GM21529 (cell line): ENCODE data around the gene ARVCF.

Experiments
- ATAC-seq: cut with Tn5 transposase; IDR thresholded peaks from one replicate; pipeline ENCODE4 v1.9.1; 2021; ENCODE audit not compliant: unreplicated experiment

Gene ARVCF

GRCh38 chr22:19987394-19988306 is 29.0 kb downstream of the ARVCF start:
- ATAC-seq, result no peak

DNA sequence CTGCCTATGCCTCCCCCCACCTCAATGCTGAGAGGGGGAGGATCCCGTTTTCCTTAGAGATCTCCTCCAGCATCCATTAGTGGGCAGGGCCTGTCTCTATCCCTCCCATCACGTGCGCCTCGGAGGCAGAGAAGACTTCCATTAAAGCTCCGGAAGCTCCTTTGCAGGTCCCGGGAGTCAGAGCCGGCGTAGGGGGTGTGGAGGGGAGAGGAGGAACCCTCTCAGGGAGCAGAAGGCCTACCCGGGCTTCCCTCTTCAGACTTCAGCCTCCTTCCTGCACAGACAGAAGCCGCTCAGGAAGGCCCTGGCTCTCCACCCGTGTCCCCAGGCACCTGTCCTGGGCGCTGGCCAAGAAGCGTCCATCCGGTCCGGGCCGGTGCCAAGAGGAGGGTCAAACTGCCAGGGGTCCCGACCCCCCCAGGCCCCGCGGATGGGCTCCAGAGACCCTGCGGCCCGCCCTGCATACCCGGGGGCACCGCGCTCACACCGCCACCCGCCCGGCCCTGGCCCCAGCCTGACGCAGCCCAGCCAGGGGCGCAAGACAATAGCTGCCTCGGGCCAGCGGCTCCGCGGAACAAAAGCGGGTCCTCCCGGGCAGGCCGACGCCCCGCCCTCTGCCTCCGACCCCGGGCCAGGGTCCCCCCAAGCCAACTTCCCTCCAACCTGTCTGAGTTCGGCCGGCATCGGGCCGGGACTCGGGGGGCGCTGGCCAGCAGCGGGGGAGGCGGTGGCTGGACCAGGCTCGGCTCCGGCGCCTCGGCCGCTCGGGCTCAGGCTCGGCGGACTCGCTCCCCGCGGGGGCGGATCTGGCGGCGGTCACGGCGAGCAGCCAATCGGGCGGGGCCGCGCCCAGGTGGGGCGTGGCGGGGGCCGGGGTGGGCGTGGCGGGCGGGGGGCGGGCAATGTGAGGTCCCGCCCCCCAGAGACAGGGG is 29.9 kb downstream of the ARVCF start:
- ATAC-seq, result peak; percentile 53

DNA sequence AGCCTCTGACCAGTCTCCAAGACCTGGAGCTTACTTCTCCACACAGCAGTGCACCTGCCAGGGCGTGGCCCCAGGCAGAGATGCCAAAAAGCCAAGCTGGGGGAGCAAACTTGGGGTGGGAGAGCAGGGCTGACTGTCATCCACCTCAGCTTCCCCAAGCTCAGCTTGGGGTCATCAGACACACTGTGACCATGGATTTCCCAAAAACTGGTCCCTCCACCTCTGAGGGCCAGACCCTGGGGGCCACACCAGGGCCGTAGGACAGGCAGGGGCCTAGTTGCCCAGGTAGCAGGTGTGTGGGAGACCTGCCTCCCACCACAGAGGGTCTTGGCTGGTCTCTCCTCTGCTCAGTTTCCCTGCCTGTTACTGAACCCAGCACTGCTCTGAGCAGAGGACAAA is 30.6 kb downstream of the ARVCF start:
- no peak for ATAC-seq

DNA sequence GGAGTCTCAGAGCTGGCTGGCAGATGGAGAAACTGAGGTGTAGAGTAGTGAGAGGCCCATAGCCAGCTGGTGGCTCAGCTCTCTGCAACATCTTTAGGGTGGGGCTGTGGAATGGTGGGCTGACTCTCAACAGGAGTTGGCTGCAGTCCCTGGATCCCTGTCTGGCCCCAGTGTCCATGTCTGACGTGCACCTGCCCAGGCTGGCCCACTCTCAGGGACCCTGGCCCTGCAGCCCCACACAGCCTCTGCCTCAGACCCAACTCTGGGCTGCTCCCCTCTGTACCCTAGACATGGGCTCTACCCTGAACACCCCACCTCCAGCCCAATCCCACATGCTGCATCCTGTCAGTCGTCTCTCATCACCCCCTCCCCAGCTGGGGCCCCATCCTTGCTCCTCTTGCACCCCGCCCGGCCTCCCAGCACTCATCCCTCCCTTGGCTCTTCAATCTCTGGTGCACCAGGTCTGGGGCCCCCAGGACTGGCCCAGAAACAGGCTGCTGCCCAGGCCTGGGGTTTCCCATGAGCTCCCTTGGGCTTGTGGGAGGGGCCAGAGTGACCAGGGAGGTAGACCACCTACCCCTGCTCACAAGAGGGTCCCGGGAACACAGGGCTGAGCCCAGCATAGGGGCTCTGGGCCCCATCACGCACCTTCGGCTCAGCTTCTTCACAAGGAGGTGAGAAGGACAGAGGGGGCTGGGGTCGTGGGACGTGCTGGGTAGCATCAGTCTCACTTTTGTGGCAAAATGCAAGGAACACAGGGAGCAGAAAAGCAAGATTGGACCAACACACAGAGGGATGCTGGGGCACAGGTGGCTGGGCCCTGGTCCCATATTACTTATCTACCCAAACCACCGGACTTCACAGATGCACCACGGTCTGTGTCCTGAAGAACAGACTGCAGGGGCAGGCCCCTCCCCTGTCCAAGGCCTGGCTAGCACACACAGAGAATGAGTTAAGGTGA is 31.5 kb downstream of the ARVCF start:
- ATAC-seq, result no peak

- ATAC-seq, result no peak
These were observed 32.3 kb downstream of the ARVCF start for GRCh38 chr22:19984201-19984753.

DNA sequence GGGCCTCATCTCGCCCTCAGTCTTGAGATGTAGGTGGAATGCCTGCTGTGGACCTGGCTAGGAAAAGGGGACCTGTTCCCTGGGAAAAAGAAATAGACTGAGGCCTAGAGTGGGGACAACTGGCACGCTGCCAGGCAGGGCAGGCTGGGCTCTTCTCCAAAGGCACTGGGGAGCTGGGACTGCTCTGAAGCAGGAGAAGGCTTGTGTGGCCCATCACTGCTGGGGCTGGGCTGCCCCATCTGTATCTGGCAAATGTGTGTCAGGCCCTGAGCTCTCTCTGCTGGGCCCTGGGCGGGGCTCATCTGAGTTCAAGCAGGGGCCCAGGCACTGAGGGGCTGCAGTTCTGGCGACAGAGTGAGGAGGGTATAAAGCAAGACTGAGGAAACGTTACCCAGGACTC is 32.9 kb downstream of the ARVCF start:
- no peak for ATAC-seq

- no peak for ATAC-seq
These were observed 33.5 kb downstream of the ARVCF start for GRCh38 chr22:19982991-19983578.

- no peak for ATAC-seq
These were observed 34.4 kb downstream of the ARVCF start for GRCh38 chr22:19981961-19982920.

DNA sequence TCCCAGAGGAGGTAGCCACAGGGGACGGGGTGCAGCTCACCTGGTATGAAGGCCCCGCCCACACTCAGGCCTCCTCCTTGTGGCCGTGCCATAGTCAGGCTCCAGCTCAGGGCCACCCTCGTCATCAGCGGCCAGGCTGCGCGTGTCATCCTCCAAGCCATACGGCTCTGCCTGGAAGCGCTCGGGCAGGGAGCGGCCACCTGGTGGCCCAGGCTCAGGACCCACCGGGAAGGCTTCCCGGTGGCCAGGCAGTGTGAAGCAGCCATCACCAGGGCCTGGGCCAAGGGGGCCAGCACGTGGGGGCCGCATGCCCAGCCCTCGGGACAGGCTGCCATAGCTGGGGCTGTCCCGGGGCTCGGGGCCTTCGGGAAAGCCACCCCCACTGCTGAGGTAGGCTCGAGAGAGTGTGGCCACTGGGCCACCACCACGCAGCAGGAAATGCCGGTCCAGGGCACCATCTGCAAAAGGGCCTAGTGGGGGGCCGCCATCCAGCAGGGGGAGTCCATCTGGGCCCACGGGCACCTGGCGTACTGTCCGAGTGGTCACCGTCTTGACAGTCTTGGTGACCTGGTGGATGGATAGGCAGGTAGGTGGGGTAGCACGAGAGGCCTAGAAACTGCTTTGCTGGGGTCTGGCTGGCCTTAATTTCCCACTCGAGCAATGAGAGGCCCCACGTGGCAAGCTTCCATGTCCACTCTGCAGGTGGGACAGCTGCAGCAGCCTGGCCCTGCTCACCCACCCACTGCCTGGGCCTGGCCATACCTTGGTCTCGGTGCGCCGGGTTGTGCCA is 35.3 kb downstream of the ARVCF start:
- no peak for ATAC-seq

GRCh38 chr22:19980766-19981165 is 35.9 kb downstream of the ARVCF start:
- no peak for ATAC-seq

DNA sequence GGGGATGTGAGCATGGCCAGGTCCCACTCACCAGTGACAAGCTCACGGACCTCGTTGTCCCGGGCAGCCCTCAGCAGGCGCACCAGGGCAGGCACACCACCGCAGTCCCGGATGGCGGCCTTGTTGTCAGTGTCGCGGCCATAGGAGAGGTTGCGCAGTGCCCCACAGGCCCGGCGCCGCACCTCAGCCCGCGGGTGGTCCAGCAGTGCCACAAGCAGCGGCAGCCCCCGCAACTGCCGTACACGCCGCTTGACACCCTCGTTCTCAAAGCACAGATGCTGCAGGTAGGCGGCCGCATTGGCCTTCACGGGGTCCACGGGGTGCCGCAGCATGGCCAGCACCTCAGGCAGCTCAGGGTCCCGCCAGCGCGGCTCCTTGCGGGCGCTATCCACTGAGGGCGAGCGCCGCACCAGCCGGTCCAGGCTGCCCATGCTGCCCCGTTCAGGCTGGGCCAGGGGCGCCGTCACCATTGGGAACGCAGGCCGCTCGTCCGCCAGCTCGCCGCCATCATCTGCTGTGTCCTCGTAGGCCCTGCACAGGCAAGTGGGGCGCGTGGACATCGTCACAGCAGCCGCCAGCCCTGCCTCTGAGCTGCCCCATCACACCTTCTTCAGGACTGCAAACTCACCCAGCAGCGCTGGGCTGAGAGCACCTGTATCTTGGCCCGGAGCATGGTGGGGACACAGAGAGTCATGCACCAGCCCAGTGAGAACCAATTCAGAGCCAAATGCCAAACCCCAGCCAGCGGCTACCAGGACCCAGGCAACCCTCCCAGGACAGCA is 36.7 kb downstream of the ARVCF start:
- no peak for ATAC-seq

DNA sequence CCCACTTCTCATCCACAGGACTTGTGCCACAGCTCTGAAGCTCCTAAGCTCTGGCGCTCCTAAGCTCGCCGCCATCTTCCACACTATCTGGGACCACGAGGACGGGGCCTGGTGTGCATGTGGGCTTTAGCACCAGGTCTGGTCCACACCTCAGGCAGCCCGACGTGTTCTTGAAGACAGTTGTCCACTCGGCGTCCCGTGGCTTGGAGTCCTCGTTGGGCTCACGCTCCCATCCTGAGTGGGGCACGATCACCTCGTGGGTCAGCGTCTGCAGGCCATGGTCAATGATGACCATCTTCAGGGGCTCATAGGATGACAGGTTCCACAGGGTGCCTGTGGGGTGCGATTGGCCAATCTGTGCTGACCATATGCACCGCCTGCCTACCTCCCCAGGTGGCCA is 37.9 kb downstream of the ARVCF start:
- ATAC-seq, result no peak

DNA sequence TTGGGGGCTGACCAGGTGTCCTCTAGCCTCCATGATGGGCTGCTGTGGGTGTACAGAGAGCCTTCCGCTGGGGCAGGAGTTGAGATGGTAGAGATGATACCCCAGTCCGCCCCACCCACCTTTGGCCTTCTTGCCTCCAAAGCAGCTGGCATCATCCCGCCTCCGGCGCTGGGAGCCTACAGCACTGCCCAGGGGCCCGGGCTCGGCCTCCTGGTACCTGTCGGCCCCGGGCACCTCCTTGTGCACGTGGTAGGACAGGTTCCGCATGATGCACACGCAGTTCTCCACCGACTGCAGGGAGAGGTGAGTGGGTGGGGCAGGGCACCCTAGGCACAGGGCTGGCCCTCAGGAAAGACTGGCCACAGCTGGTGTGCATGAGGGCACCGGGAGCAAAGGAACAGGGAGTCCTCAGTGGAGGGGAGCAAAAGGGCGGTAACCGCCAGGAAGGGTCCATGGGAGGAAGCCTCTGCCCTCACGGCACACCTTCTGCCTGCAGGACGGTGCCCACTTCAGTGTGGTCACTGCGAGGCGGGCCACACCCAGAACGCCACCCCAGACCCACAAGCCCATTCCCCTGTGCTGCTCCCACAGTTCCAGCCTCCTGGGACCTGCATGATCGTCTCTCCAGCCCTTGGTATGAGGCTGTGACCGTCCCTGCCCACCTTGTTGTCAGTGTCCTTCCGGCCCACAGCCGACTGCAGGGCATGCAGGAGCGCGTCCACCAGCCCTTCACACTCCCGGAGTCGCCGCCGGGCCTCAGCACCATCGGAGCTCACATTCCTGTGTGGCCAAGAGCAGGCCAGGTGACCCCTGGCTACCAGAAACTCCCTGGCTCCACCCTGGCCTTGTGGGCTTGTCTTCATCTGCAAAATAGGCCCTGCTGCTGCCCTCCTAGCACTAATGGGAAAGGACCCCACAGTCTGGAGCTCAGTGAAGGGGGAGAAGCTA is 39.1 kb downstream of the ARVCF start:
- ATAC-seq, result no peak

DNA sequence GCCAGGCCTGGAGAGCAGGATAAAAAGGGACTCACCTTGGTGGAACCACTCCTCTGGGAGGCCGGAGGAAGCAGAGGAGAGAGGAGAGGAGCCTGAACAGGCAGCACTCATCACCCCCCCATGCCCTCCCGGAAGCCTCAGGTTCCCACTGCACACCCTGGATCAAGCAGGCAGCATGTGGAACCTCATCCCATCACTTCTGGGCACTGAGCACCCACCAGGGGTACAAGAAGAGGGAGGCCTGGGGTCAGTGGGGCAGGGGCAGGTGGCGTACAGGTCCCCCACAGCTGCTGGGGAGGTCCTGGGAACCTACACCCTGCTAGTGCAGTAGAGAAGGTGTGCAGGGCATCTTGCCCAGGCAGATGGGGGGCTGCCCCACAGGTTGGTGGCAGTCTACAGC is 40.0 kb downstream of the ARVCF start:
- no peak for ATAC-seq

DNA sequence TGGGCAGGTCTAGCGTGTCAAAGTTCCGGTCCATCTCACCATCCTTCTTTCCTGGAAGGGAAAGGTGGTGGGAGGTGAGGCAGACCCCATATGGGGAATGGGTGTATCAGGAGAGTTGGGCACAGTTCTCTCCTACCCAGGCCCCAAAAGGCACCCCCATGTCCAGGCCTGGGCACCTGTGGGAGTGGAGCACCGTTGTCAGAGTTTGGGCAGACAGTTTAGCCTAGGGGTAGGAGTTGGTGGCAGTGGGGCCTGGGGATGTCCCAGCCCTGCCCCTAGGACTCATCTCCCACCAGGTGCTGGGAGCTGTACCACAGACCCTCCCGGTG is 41.0 kb downstream of the ARVCF start:
- no peak for ATAC-seq

DNA sequence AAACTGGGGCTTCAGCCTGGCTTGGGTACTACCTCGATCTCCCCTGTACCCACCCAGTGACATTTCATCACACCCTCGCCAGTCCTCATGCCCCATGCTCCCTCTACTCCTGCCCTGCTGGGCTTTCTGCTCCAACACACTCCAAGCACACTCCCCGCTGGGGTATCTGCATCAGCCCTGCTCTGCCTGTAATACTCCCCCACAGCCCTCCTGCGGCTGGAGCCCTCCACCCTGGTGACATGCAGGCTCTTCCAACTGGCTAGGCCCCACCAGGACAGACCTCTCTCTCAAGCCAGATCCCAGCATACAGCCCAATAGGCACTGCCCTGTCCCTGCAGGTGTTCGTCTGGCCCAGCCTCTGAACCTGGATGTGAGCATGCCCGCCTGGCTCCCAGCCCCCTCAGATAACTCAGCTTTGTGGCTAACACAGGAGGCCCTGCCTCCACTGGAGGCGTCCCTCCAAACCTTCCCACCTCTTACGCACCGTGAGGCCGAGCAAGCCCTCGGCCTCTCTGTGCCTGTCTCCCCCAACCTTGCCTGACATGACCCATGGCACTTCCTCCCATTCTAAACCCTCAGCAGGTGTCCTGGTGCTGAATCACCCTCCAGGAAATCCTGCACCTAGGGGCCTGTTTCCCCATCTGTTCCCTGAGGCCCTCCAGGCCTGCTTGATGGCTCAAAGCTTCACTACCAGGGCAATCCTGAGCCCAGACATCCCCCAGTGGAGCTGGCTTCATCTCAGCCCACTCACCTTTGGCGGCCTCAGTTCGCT is 41.5 kb downstream of the ARVCF start:
- no peak for ATAC-seq
